GM12892 (cell line): ENCODE data around the gene REX1BD.
A peak's percentile ranks its signal among the peaks of the same experiment; 100 is the strongest.

Experiments
- DNase-seq: peaks from one replicate; pipeline ENCODE4 v3.0.0; 2011; ENCODE audit not compliant: insufficient read length
- FAIRE-seq: peaks from 2 replicates; lab custom pipeline; 2011; peaks lifted over from hg19 to GRCh38; lab: Jason Lieb, UNC
- POLR2A ChIP-seq: IDR thresholded peaks from 2 replicates; pipeline ENCODE4 v1.6.1; 2011; ENCODE audit warnings: low read depth, low read length, control low read depth
- POLR2AphosphoS5 ChIP-seq: IDR thresholded peaks from 2 replicates; pipeline ENCODE4 v1.6.1; 2011; ENCODE audit warnings: low read depth, low read length, control low read depth
- TAF1 ChIP-seq: IDR thresholded peaks from 2 replicates; pipeline ENCODE4 v1.6.1; 2011; ENCODE audit warnings: low read depth, mild to moderate bottlenecking, control low read depth, low read length, borderline replicate concordance

REX1BD gene

GRCh38 chr19:18558202-18558555 lies 30.4 kb upstream of the REX1BD start:
- peak; percentile 24 for FAIRE-seq
- DNase-seq: no peak
- TF ChIP-seq POLR2A: no peak
- TF ChIP-seq POLR2AphosphoS5: no peak
- no peak for TF ChIP-seq TAF1

GRCh38 chr19:18558604-18559003 lies 30.0 kb upstream of the REX1BD start:
- FAIRE-seq (no peak), DNase-seq (no peak)
- TF ChIP-seq POLR2A (no peak), POLR2AphosphoS5 (0 out of 2 replicates have a peak, but pooled peaks have one; percentile 35)

- no peak for TF ChIP-seq POLR2A
- no peak for TF ChIP-seq POLR2AphosphoS5
- no peak for TF ChIP-seq TAF1
- DNase-seq (no peak), FAIRE-seq (no peak)
Measured at GRCh38 chr19:18559685-18560084, 28.9 kb upstream of the REX1BD start.

- TF ChIP-seq POLR2AphosphoS5 (no peak), TAF1 (no peak), POLR2A (no peak)
- FAIRE-seq (no peak), DNase-seq (no peak)
Measured at GRCh38 chr19:18562086-18562485, 26.5 kb upstream of the REX1BD start.

GRCh38 chr19:18566953-18567352 lies 21.6 kb upstream of the REX1BD start:
- FAIRE-seq: no peak
- DNase-seq: no peak
- TF ChIP-seq POLR2A: no peak
- TF ChIP-seq TAF1: no peak
- no peak for TF ChIP-seq POLR2AphosphoS5

GRCh38 chr19:18568367-18568766 lies 20.2 kb upstream of the REX1BD start:
- TF ChIP-seq POLR2A (no peak), TAF1 (no peak), POLR2AphosphoS5 (no peak)
- DNase-seq (no peak), FAIRE-seq (no peak)

- TF ChIP-seq POLR2A (peak; percentile 97), TAF1 (peak; percentile 96; the same call in 1 of the 2 replicates), POLR2AphosphoS5 (peak; percentile 91)
- DNase-seq (peak; percentile 93), FAIRE-seq (peak; percentile 99)
Measured at GRCh38 chr19:18571564-18572344, 16.8 kb upstream of the REX1BD start, which contains the start of gene UBA52. Gene UBA52 (plus strand): TSS chr19:18571857. CDS start chr19:18573301, 1,444 bp downstream.

GRCh38 chr19:18574691-18575291 lies 13.8 kb upstream of the REX1BD start:
- FAIRE-seq: no peak

GRCh38 chr19:18576383-18576782 lies 12.2 kb upstream of the REX1BD start:
- DNase-seq (no peak), FAIRE-seq (no peak)
- TF ChIP-seq POLR2AphosphoS5 (no peak), TAF1 (no peak), POLR2A (no peak)

More at GRCh38 chr19:18574691-18575291, 13.8 kb upstream of the REX1BD start:
- no peak for TF ChIP-seq POLR2AphosphoS5
- no peak for TF ChIP-seq POLR2A
- no peak for TF ChIP-seq TAF1
- no peak for DNase-seq

GRCh38 chr19:18577365-18577914 lies 11.2 kb upstream of the REX1BD start:
- TF ChIP-seq POLR2AphosphoS5 (peak; percentile 24; the same call in 1 of the 2 replicates), POLR2A (peak; percentile 58), TAF1 (no peak)
- FAIRE-seq: no peak
- no peak for DNase-seq

GRCh38 chr19:18580311-18580710 lies 8.3 kb upstream of the REX1BD start:
- no peak for DNase-seq
- TF ChIP-seq TAF1: no peak
- TF ChIP-seq POLR2AphosphoS5: no peak
- TF ChIP-seq POLR2A: no peak
- no peak for FAIRE-seq

GRCh38 chr19:18586306-18586705 lies 2.3 kb upstream of the REX1BD start:
- peak; percentile 33 for FAIRE-seq
- DNase-seq: no peak
- TF ChIP-seq POLR2A (no peak), TAF1 (no peak), POLR2AphosphoS5 (no peak)

GRCh38 chr19:18587561-18587960 lies 1.0 kb upstream of the REX1BD start:
- no peak for FAIRE-seq
- TF ChIP-seq POLR2A (no peak), POLR2AphosphoS5 (no peak), TAF1 (no peak)
- no peak for DNase-seq
